GM23338 (cell line): ENCODE measurements around the gene C4orf51. TPM values are rescaled to one million over a fixed set of nuclear protein-coding genes. Genes with fewer than 3 reads are reported as not detected.

Source experiments
- ATAC-seq: fragments of 200-7000 bp; cut with Tn5 transposase; 3 replicates; pipeline ENCODE4 v1.9.1; 2020
- DNase-seq: peaks from one replicate; pipeline ENCODE4 v3.0.0-alpha.2; 2015; ENCODE audit warnings: low spot score
- H2AFZ ChIP-seq: fragments of 200-600 bp; sonication (generic); 2 replicates; pipeline ENCODE4 v1.8.0; 2016; ENCODE audit warnings: antibody characterized with exemption, mild to moderate bottlenecking, moderate library complexity
- H3F3A ChIP-seq: fragments of 200-600 bp; sonication (generic); replicated peaks from 2 replicates; pipeline ENCODE4 v1.8.0; 2017; ENCODE audit warnings: antibody characterized with exemption, mixed run types, low read depth
- H3K27ac ChIP-seq: fragments of 200-600 bp; sonication (generic); 2 replicates; pipeline ENCODE4 v1.6.1; 2016; ENCODE audit warnings: low read depth
- H3K27me3 ChIP-seq: fragments of 200-600 bp; sonication (generic); 2 replicates; pipeline ENCODE4 v1.8.0; 2016; ENCODE audit warnings: mild to moderate bottlenecking, mixed run types, moderate library complexity; ENCODE audit not compliant: insufficient read depth
- H3K36me3 ChIP-seq: fragments of 200-600 bp; sonication (generic); 2 replicates; pipeline ENCODE4 v1.8.0; 2016; ENCODE audit warnings: mild to moderate bottlenecking; ENCODE audit not compliant: insufficient read depth
- H3K4me1 ChIP-seq: fragments of 200-600 bp; sonication (generic); 2 replicates; pipeline ENCODE4 v1.8.0; 2016; ENCODE audit warnings: mild to moderate bottlenecking, moderate library complexity; ENCODE audit not compliant: insufficient read depth
- H3K4me2 ChIP-seq: fragments of 200-600 bp; sonication (generic); 2 replicates; pipeline ENCODE4 v1.7.1; 2017; ENCODE audit warnings: mixed run types
- H3K4me3 ChIP-seq: fragments of 200-600 bp; sonication (generic); 2 replicates; pipeline ENCODE4 v1.6.1; 2016; ENCODE audit warnings: mixed run types
- H3K79me2 ChIP-seq: fragments of 200-600 bp; sonication (generic); replicated peaks from 2 replicates; pipeline ENCODE4 v1.8.0; 2017; ENCODE audit warnings: mild to moderate bottlenecking; ENCODE audit not compliant: insufficient read depth
- H3K9me2 ChIP-seq: fragments of 200-600 bp; sonication (generic); 2 replicates; pipeline ENCODE4 v1.8.0; 2017; ENCODE audit not compliant: insufficient read depth
- H4K20me1 ChIP-seq: fragments of 200-600 bp; sonication (generic); replicated peaks from 2 replicates; pipeline ENCODE4 v1.8.0; 2017; ENCODE audit warnings: mild to moderate bottlenecking; ENCODE audit not compliant: insufficient read depth
- H3K27ac Mint-ChIP-seq: 2 replicates; pipeline ENCODE4 v1.8.0; 2020; ENCODE audit warnings: inconsistent platforms, mild to moderate bottlenecking, moderate library complexity, mixed read lengths
- H3K27me3 Mint-ChIP-seq: 3 replicates; pipeline ENCODE4 v1.8.0; 2022; ENCODE audit warnings: low read depth, mild to moderate bottlenecking, moderate library complexity, mixed read lengths, inconsistent platforms; ENCODE audit not compliant: insufficient read depth, poor library complexity
- H3K36me3 Mint-ChIP-seq: 3 replicates; pipeline ENCODE4 v1.8.0; 2021; ENCODE audit warnings: low read depth, mild to moderate bottlenecking, inconsistent platforms, moderate library complexity, mixed read lengths
- H3K4me1 Mint-ChIP-seq: 3 replicates; pipeline ENCODE4 v1.8.0; 2020; ENCODE audit warnings: mild to moderate bottlenecking, inconsistent platforms, mixed read lengths
- H3K4me3 Mint-ChIP-seq: 3 replicates; pipeline ENCODE4 v1.8.0; 2021; ENCODE audit warnings: moderate library complexity, mild to moderate bottlenecking, inconsistent platforms, mixed read lengths
- H3K9me3 Mint-ChIP-seq: 3 replicates; pipeline ENCODE4 v1.8.0; 2020; ENCODE audit warnings: moderate library complexity, mild to moderate bottlenecking, inconsistent platforms, mixed read lengths
- EZH2 ChIP-seq: fragments of 200-600 bp; sonication (generic); IDR thresholded peaks from one replicate; pipeline ENCODE4 v1.8.0; 2017; ENCODE audit warnings: antibody characterized with exemption, mild to moderate bottlenecking, low read depth; ENCODE audit not compliant: unreplicated experiment
- EZH2phosphoT487 ChIP-seq: fragments of 200-600 bp; sonication (generic); IDR thresholded peaks from one replicate; pipeline ENCODE4 v1.8.1; 2018; ENCODE audit warnings: antibody characterized with exemption; ENCODE audit not compliant: unreplicated experiment
- JUNB ChIP-seq: IDR thresholded peaks from one replicate; pipeline ENCODE4 v1.6.1; 2016; ENCODE audit warnings: antibody characterized with exemption; ENCODE audit not compliant: unreplicated experiment
- NANOG ChIP-seq: IDR thresholded peaks from 2 replicates; pipeline ENCODE4 v1.6.1; 2016; ENCODE audit warnings: antibody characterized with exemption, borderline replicate concordance
- POLR2AphosphoS5 ChIP-seq: IDR thresholded peaks from 2 replicates; pipeline ENCODE4 v1.6.1; 2016; ENCODE audit warnings: antibody characterized with exemption, low read depth
- STAT1 ChIP-seq: IDR thresholded peaks from one replicate; pipeline ENCODE4 v1.6.1; 2016; ENCODE audit warnings: antibody characterized with exemption; ENCODE audit not compliant: unreplicated experiment
- ZNF331 ChIP-seq: fragments of 250-450 bp; sonication (Bioruptor Pico); IDR thresholded peaks from 2 replicates; pipeline ENCODE4 v1.5.0; 2020; ENCODE audit warnings: low read depth, mild to moderate bottlenecking, moderate library complexity
- polyA plus RNA-seq: library from polyadenylated mRNA; unstranded; fragments of >200 nt; fragmentation: Nextera tagmentation; extraction: Ambion mirVana; gene quantifications from 2 replicates; pipeline ENCODE4 v1.2.1, GENCODE V29; 2016
- total RNA-seq: library from RNA; depleted of rRNA; stranded (reverse); fragments of >200 nt; shearing (Covaris generic); gene quantifications from 2 replicates; pipeline ENCODE4 v1.2.3, GENCODE V29; 2014
- TF ChIP-seq, protein P1 (sequence below), 2 experiments: fragments of 200-600 bp in 1 of 2; sonication (generic) in 1 of 2; conservative IDR thresholded peaks; 2 replicates each; pipeline versions ENCODE4 v1.5.1 to v1.6.1; 2016 to 2017; ENCODE audit warnings: antibody characterized with exemption in 2 of 2, low read depth in 2 of 2, mild to moderate bottlenecking in 2 of 2, moderate library complexity in 1 of 2
- TF ChIP-seq, protein P2 (sequence below): fragments of 250-450 bp; sonication (Bioruptor Pico); IDR thresholded peaks from 2 replicates; pipeline ENCODE4 v1.5.0; 2020; ENCODE audit warnings: mild to moderate bottlenecking, moderate library complexity

The C4orf51 gene
- total and polyA plus RNA-seq, 2 experiments from 2014 or later, result not detected

DNA sequence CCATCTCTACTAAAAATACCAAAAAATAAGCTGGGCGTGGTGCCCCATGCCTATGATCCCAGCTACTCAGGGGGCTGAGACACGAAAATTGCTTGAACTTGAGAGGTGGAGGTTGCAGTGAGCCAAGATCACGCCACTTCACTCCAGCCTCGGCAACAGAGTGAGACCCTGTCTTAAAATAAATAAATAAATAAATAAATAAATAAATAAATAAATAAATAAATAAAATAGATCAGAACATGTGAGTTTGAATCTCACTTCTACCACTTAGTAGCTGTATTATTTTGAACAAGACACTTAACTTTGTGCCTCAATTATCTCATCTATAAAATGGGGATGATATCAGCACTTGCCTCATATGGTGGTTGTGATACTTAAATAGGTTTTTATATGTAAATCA is 90.2 kb downstream of the C4orf51 start:
- Histone ChIP-seq H3K27me3 (no peaks in the 10 kb centered on the region), H2AFZ (no peak overlapping the region), H3F3A (no peaks in the 10 kb centered on the region), H3K4me1 (no peaks in the 10 kb centered on the region), H3K27ac (no peak overlapping the region), H4K20me1 (no peaks in the 10 kb centered on the region), H3K79me2 (no peaks in the 10 kb centered on the region), H3K4me3 (no peak overlapping the region), H3K36me3 (peaks cover 28% of the 10 kb centered on the region), H3K4me2 (no peak overlapping the region), H3K9me2 (no peaks in the 10 kb centered on the region)
- H3K4me3 Mint-ChIP-seq, result no peak overlapping the region
- no peaks in the 10 kb centered on the region for H3K9me3 Mint-ChIP-seq
- ATAC-seq, result no peak
- no peak for TF ChIP-seq JUNB
- no peak overlapping the region for H3K27ac Mint-ChIP-seq
- DNase-seq, result no peak
- H3K4me1 Mint-ChIP-seq, result peaks cover 4% of the 10 kb centered on the region; the same call in 2 of the 3 replicates
- no peaks in the 10 kb centered on the region for H3K27me3 Mint-ChIP-seq
- H3K36me3 Mint-ChIP-seq, result peaks cover 58% of the 10 kb centered on the region

DNA sequence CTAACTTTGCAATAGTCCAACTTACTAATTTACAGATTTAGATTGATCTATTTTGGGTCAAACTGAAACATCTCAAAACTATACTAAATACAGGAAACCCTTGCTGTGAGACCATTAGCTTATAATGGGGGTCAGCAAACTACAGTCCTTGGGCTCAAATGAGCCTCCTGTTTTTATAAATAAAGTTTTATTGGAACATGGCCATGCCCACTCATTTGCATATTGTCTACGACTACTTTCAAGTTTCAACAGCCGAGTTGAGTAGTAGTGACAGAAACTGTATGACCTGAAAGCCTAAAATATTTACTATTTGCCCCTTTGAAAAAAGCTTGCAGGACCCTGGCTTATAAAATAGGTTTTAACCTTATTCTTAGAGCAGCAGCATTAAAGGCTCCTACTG is 92.4 kb downstream of the C4orf51 start:
- ATAC-seq (no peak), DNase-seq (no peak)
- Histone ChIP-seq H3K9me2 (no peaks in the 10 kb centered on the region), H3K36me3 (peaks cover 19% of the 10 kb centered on the region), H3K4me1 (no peaks in the 10 kb centered on the region), H3K79me2 (no peaks in the 10 kb centered on the region), H3K27me3 (no peaks in the 10 kb centered on the region), H2AFZ (no peak overlapping the region), H3F3A (no peaks in the 10 kb centered on the region), H3K4me3 (no peak overlapping the region), H3K4me2 (no peak overlapping the region), H3K27ac (peak overlapping the region; percentile 51; the same call in 1 of the 2 replicates), H4K20me1 (no peaks in the 10 kb centered on the region)
- peaks cover 4% of the 10 kb centered on the region; the same call in 2 of the 3 replicates for H3K4me1 Mint-ChIP-seq
- H3K4me3 Mint-ChIP-seq, result no peak overlapping the region
- no peak for TF ChIP-seq NANOG
- TF ChIP-seq JUNB, result no peak
- TF ChIP-seq STAT1, result no peak
- TF ChIP-seq, protein P1, sequence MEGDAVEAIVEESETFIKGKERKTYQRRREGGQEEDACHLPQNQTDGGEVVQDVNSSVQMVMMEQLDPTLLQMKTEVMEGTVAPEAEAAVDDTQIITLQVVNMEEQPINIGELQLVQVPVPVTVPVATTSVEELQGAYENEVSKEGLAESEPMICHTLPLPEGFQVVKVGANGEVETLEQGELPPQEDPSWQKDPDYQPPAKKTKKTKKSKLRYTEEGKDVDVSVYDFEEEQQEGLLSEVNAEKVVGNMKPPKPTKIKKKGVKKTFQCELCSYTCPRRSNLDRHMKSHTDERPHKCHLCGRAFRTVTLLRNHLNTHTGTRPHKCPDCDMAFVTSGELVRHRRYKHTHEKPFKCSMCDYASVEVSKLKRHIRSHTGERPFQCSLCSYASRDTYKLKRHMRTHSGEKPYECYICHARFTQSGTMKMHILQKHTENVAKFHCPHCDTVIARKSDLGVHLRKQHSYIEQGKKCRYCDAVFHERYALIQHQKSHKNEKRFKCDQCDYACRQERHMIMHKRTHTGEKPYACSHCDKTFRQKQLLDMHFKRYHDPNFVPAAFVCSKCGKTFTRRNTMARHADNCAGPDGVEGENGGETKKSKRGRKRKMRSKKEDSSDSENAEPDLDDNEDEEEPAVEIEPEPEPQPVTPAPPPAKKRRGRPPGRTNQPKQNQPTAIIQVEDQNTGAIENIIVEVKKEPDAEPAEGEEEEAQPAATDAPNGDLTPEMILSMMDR (conservative IDR thresholded peaks at IDR 0.05; ENCODE audit: low read depth in 2 of 2), result no peak
- TF ChIP-seq EZH2, result no peak
- TF ChIP-seq POLR2AphosphoS5, result no peak
- no peak for TF ChIP-seq EZH2phosphoT487
- no peak for TF ChIP-seq ZNF331
- no peak overlapping the region for H3K27ac Mint-ChIP-seq
- H3K9me3 Mint-ChIP-seq, result no peaks in the 10 kb centered on the region
- H3K27me3 Mint-ChIP-seq, result no peaks in the 10 kb centered on the region
- H3K36me3 Mint-ChIP-seq, result peaks cover 44% of the 10 kb centered on the region

DNA sequence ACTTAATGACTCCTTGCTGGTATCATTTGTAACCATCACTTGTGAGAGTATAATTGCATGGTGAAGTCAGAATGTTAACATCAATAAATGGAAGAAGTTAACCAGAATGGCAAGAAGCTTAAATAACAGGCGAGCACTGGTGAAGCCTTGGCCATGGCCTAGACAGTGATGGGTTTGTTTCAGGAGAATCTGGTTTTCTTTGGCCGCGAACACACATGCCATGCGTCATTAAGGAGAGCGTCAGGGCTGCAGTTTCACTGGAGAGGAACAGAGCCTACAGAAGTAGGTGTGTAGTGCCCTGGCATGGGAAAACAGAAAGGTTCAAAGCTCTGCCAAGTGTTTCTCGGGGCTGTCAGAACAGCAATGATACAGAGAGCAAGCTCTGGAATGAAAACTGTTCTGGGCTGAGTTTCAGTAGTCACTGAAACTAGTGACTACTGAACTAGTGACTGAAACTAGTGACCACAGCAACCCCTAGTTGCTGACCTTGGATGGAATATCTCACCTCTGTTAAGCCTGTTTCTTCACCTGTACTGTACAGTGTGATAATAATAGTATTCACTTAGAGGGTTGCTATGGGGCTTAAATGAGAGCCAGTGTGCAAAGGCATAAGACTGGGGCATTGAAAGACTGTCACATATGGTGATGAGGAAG is 93.8 kb downstream of the C4orf51 start:
- Mint-ChIP-seq H3K27ac (0 out of 2 replicates have a peak overlapping the region, but pooled peaks have one; percentile 6), H3K9me3 (no peaks in the 10 kb centered on the region)
- H3K4me2 ChIP-seq, result no peak overlapping the region
- TF ChIP-seq, protein P2, sequence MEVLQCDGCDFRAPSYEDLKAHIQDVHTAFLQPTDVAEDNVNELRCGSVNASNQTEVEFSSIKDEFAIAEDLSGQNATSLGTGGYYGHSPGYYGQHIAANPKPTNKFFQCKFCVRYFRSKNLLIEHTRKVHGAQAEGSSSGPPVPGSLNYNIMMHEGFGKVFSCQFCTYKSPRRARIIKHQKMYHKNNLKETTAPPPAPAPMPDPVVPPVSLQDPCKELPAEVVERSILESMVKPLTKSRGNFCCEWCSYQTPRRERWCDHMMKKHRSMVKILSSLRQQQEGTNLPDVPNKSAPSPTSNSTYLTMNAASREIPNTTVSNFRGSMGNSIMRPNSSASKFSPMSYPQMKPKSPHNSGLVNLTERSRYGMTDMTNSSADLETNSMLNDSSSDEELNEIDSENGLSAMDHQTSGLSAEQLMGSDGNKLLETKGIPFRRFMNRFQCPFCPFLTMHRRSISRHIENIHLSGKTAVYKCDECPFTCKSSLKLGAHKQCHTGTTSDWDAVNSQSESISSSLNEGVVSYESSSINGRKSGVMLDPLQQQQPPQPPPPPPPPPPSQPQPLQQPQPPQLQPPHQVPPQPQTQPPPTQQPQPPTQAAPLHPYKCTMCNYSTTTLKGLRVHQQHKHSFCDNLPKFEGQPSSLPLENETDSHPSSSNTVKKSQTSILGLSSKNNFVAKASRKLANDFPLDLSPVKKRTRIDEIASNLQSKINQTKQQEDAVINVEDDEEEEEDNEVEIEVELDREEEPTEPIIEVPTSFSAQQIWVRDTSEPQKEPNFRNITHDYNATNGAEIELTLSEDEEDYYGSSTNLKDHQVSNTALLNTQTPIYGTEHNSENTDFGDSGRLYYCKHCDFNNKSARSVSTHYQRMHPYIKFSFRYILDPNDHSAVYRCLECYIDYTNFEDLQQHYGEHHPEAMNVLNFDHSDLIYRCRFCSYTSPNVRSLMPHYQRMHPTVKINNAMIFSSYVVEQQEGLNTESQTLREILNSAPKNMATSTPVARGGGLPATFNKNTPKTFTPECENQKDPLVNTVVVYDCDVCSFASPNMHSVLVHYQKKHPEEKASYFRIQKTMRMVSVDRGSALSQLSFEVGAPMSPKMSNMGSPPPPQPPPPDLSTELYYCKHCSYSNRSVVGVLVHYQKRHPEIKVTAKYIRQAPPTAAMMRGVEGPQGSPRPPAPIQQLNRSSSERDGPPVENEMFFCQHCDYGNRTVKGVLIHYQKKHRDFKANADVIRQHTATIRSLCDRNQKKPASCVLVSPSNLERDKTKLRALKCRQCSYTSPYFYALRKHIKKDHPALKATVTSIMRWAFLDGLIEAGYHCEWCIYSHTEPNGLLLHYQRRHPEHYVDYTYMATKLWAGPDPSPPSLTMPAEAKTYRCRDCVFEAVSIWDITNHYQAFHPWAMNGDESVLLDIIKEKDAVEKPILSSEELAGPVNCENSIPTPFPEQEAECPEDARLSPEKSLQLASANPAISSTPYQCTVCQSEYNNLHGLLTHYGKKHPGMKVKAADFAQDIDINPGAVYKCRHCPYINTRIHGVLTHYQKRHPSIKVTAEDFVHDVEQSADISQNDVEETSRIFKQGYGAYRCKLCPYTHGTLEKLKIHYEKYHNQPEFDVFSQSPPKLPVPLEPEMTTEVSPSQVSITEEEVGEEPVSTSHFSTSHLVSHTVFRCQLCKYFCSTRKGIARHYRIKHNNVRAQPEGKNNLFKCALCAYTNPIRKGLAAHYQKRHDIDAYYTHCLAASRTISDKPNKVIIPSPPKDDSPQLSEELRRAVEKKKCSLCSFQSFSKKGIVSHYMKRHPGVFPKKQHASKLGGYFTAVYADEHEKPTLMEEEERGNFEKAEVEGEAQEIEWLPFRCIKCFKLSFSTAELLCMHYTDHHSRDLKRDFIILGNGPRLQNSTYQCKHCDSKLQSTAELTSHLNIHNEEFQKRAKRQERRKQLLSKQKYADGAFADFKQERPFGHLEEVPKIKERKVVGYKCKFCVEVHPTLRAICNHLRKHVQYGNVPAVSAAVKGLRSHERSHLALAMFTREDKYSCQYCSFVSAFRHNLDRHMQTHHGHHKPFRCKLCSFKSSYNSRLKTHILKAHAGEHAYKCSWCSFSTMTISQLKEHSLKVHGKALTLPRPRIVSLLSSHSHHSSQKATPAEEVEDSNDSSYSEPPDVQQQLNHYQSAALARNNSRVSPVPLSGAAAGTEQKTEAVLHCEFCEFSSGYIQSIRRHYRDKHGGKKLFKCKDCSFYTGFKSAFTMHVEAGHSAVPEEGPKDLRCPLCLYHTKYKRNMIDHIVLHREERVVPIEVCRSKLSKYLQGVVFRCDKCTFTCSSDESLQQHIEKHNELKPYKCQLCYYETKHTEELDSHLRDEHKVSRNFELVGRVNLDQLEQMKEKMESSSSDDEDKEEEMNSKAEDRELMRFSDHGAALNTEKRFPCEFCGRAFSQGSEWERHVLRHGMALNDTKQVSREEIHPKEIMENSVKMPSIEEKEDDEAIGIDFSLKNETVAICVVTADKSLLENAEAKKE (CRISPR knock-in tag), result no peak
- TF ChIP-seq STAT1, result no peak
- no peak for TF ChIP-seq ZNF331

More for the DNA sequence above, 93.8 kb downstream of the C4orf51 start:
- Histone ChIP-seq H3K27me3 (no peaks in the 10 kb centered on the region), H2AFZ (no peak overlapping the region), H3K4me1 (no peaks in the 10 kb centered on the region), H3F3A (no peaks in the 10 kb centered on the region), H3K9me2 (no peaks in the 10 kb centered on the region), H3K79me2 (no peaks in the 10 kb centered on the region), H3K4me3 (no peak overlapping the region), H3K36me3 (peaks cover 15% of the 10 kb centered on the region), H4K20me1 (no peaks in the 10 kb centered on the region), H3K27ac (no peak overlapping the region)
- Mint-ChIP-seq H3K27me3 (no peaks in the 10 kb centered on the region), H3K4me1 (peaks cover 7% of the 10 kb centered on the region; the same call in 2 of the 3 replicates), H3K36me3 (peaks cover 41% of the 10 kb centered on the region), H3K4me3 (no peak overlapping the region)
- DNase-seq, result no peak
- no peak for ATAC-seq
